COLO668 (cell line): Measurements from ENCODE around the gene GOLGA1.
A peak's percentile ranks its signal among the peaks of the same experiment; 100 is the strongest.
"Not testable (repeated sequence)": the region's sequence is repeated elsewhere in the genome, so short reads cannot be mapped to it uniquely, and the experiment has no call there.

ENCODE experiments used
- DNase-seq: peaks from one replicate; lab custom pipeline; 2025; ENCODE audit not compliant: unreplicated experiment; lab: John Stamatoyannopoulos, UW

The GOLGA1 gene

GRCh38 chr9:124839612-124840299 is 101.1 kb downstream of the GOLGA1 start:
- peak; percentile 89 for DNase-seq

- DNase-seq = not testable (repeated sequence)
Measured at GRCh38 chr9:124838567-124839275, 102.2 kb downstream of the GOLGA1 start.

- not testable (repeated sequence) for DNase-seq
Measured at GRCh38 chr9:124838132-124838531, 102.8 kb downstream of the GOLGA1 start.

DNA sequence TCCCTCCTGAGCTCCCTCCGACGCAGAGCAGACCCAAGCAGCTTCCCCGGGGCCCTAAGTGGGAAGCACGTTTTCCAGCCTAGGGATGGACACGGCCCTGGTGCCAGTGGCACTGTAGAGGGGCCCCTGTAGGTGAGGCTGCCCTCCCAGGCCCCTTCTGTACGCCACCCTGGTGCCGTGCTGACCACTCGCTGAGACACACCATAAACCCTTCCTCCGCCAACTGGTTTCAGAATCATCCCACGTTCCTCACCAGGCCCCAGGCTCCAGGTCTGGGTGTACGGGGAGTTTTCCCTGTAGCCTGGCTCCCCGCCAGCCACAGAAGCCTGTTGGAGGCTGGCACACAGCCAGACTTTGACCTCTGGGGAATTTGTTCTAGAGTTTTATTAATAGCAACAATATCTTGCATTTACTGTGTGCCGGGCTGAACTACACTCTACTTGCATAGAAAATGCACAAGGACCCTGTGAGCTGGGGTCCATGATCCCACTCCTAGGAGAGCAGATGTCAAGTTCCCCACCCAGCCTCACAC is 105.8 kb downstream of the GOLGA1 start:
- DNase-seq = peak; percentile 93

DNA sequence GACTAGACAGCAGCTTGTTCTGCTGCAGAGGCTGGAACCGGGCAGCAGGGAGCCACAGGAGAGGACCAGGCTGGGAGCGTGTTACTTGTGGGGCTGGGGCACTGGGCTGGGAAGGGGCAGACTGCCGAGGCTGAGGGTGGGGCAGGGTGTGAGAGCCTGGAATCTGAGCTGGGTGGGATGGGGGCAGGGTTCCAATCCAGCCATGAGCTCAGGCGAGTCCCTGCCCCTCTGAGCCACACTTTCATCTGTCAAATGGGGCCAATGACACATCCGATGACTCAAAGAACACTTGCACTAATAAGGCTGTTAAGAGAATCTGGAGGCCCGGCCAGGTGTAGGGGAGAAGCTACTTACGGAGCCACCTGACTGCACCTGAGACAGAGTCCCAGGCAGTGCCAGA is 106.3 kb downstream of the GOLGA1 start:
- peak; percentile 63 for DNase-seq

- DNase-seq = no peak
Measured at GRCh38 chr9:124831642-124832364, 109.1 kb downstream of the GOLGA1 start.

DNA sequence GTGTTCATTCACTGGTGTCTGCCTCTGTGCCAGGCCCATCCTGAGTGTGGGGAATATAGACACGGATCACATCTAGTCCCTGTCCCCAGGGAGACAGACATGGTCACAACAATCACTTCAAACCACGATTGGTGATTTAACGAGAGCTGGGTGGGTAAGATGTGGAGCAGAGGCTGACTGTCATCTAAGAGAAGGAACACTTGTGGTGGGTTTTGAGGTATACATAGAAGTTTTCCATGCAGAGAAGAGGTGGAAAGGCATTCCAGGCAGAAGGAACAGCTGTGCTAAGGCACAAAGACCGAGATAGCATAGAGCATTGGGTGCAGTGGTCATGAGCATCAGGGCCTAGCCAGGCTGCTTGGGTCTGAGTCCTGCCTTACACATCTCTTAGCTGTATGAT is 110.3 kb downstream of the GOLGA1 start:
- no peak for DNase-seq

- DNase-seq = no peak
Measured at GRCh38 chr9:124829334-124829669, 111.6 kb downstream of the GOLGA1 start.

- no peak for DNase-seq
Measured at GRCh38 chr9:124828489-124829333, 112.2 kb downstream of the GOLGA1 start.
